ENCODE data around the gene TM7SF2.

Gene TM7SF2

GRCh38 chr11:65128182-65129145 is 16.8 kb downstream of the TM7SF2 start:
- Histone ChIP-seq H3K27me3 (ENCODE audit: insufficient read depth, low read depth, severe bottlenecking) (no peaks in the 10 kb centered on the region), H3K27ac (no peak overlapping the region), H3K36me3 (peaks cover 93% of the 10 kb centered on the region), H3K9me3 (ENCODE audit: severe bottlenecking) (no peaks in the 10 kb centered on the region), H3K4me3 (ENCODE audit: low read depth, low read length) (no peak overlapping the region)
- TF ChIP-seq CTCF (IDR thresholded peaks at IDR 0.05; ENCODE audit: low read depth, low read length) = no peak
- no peak for DNase-seq

GRCh38 chr11:65129649-65130441 is 18.2 kb downstream of the TM7SF2 start:
- Histone ChIP-seq H3K36me3 (peaks cover 79% of the 10 kb centered on the region), H3K4me3 (ENCODE audit: low read depth, low read length) (no peak overlapping the region), H3K9me3 (ENCODE audit: severe bottlenecking) (no peaks in the 10 kb centered on the region), H3K27ac (no peak overlapping the region), H3K27me3 (ENCODE audit: insufficient read depth, low read depth, severe bottlenecking) (no peaks in the 10 kb centered on the region)
- no peak for DNase-seq
- no peak for TF ChIP-seq CTCF (IDR thresholded peaks at IDR 0.05; ENCODE audit: low read depth, low read length)

GRCh38 chr11:65130631-65131416 is 19.2 kb downstream of the TM7SF2 start:
- Histone ChIP-seq H3K36me3 (peaks cover 69% of the 10 kb centered on the region), H3K27ac (no peak overlapping the region), H3K27me3 (ENCODE audit: insufficient read depth, low read depth, severe bottlenecking) (no peaks in the 10 kb centered on the region), H3K9me3 (ENCODE audit: severe bottlenecking) (no peaks in the 10 kb centered on the region), H3K4me3 (ENCODE audit: low read depth, low read length) (no peak overlapping the region)
- DNase-seq = no peak
- no peak for TF ChIP-seq CTCF (IDR thresholded peaks at IDR 0.05; ENCODE audit: low read depth, low read length)

- TF ChIP-seq CTCF (IDR thresholded peaks at IDR 0.05; ENCODE audit: low read depth, low read length) = no peak
- Histone ChIP-seq H3K36me3 (peaks cover 63% of the 10 kb centered on the region), H3K9me3 (ENCODE audit: severe bottlenecking) (no peaks in the 10 kb centered on the region), H3K27ac (no peak overlapping the region), H3K4me3 (ENCODE audit: low read depth, low read length) (no peak overlapping the region), H3K27me3 (ENCODE audit: insufficient read depth, low read depth, severe bottlenecking) (no peaks in the 10 kb centered on the region)
- DNase-seq = no peak
Observed at GRCh38 chr11:65131417-65131776, 19.7 kb downstream of the TM7SF2 start.

- Histone ChIP-seq H3K4me3 (ENCODE audit: low read depth, low read length) (no peak overlapping the region), H3K27ac (no peak overlapping the region)
Observed at GRCh38 chr11:65131895-65132237, 20.2 kb downstream of the TM7SF2 start.

More at GRCh38 chr11:65131895-65132237, 20.2 kb downstream of the TM7SF2 start:
- no peak for TF ChIP-seq CTCF (IDR thresholded peaks at IDR 0.05; ENCODE audit: low read depth, low read length)
- Histone ChIP-seq H3K27me3 (ENCODE audit: insufficient read depth, low read depth, severe bottlenecking) (no peaks in the 10 kb centered on the region), H3K36me3 (peaks cover 59% of the 10 kb centered on the region), H3K9me3 (ENCODE audit: severe bottlenecking) (no peaks in the 10 kb centered on the region)
- DNase-seq = no peak
